ENCODE results near the gene PAQR4.

Gene PAQR4

GRCh38 chr16:2959206-2959605 lies 9.9 kb upstream of the PAQR4 start:
- Histone ChIP-seq H3K27ac (ENCODE audit: low read length) (no peak overlapping the region), H3K27me3 (ENCODE audit: insufficient read depth, low read length) (peaks cover 24% of the 10 kb centered on the region), H3K4me3 (ENCODE audit: low read length) (no peak overlapping the region), H3K4me1 (ENCODE audit: insufficient read depth, low read length) (peaks cover 6% of the 10 kb centered on the region; the same call in 1 of the 2 replicates), H3K36me3 (ENCODE audit: insufficient read depth, low read depth, low read length) (no peaks in the 10 kb centered on the region), H3K9ac (ENCODE audit: low read depth, low read length) (no peak overlapping the region), H3K9me3 (ENCODE audit: insufficient read depth, low read depth, low read length) (no peaks in the 10 kb centered on the region)

- Histone ChIP-seq H3K9me3 (ENCODE audit: insufficient read depth, low read depth, low read length) (no peaks in the 10 kb centered on the region), H3K27ac (ENCODE audit: low read length) (no peak overlapping the region), H3K9ac (ENCODE audit: low read depth, low read length) (no peak overlapping the region), H3K36me3 (ENCODE audit: insufficient read depth, low read depth, low read length) (no peaks in the 10 kb centered on the region), H3K27me3 (ENCODE audit: insufficient read depth, low read length) (peaks cover 35% of the 10 kb centered on the region), H3K4me1 (ENCODE audit: insufficient read depth, low read length) (peaks cover 6% of the 10 kb centered on the region; the same call in 1 of the 2 replicates), H3K4me3 (ENCODE audit: low read length) (no peak overlapping the region)
These were observed 8.8 kb upstream of the PAQR4 start for GRCh38 chr16:2960183-2961010.

- Histone ChIP-seq H3K4me3 (ENCODE audit: low read length) (peak overlapping the region; percentile 73; the same call in 1 of the 2 replicates), H3K9ac (ENCODE audit: low read depth, low read length) (no peak overlapping the region), H3K9me3 (ENCODE audit: insufficient read depth, low read depth, low read length) (no peaks in the 10 kb centered on the region), H3K27ac (ENCODE audit: low read length) (no peak overlapping the region), H3K27me3 (ENCODE audit: insufficient read depth, low read length) (peaks cover 56% of the 10 kb centered on the region), H3K4me1 (ENCODE audit: insufficient read depth, low read length) (no peaks in the 10 kb centered on the region), H3K36me3 (ENCODE audit: insufficient read depth, low read depth, low read length) (no peaks in the 10 kb centered on the region)
These were observed 6.6 kb upstream of the PAQR4 start for GRCh38 chr16:2962334-2963073.

GRCh38 chr16:2963074-2963722 lies 6.0 kb upstream of the PAQR4 start:
- Histone ChIP-seq H3K27ac (ENCODE audit: low read length) (no peak overlapping the region), H3K4me1 (ENCODE audit: insufficient read depth, low read length) (no peaks in the 10 kb centered on the region; the same call in 1 of the 2 replicates), H3K9ac (ENCODE audit: low read depth, low read length) (no peak overlapping the region; the same call in 1 of the 2 replicates)

GRCh38 chr16:2963723-2964474 lies 5.2 kb upstream of the PAQR4 start, which contains the start of gene KREMEN2:
TSS of gene KREMEN2 (plus strand) at chr16:2964275. CDS start at chr16:2964521, 246 bp downstream.
- no peaks in the 10 kb centered on the region for H3K36me3 ChIP-seq (ENCODE audit: insufficient read depth, low read depth, low read length)
- H3K9me3 ChIP-seq (ENCODE audit: insufficient read depth, low read depth, low read length), result no peaks in the 10 kb centered on the region
- peaks cover 70% of the 10 kb centered on the region for H3K27me3 ChIP-seq (ENCODE audit: insufficient read depth, low read length)
- peaks cover 3% of the 10 kb centered on the region; the same call in 1 of the 2 replicates for H3K4me1 ChIP-seq (ENCODE audit: insufficient read depth, low read length)
- no peak within 1 kb of the TSS for H3K27ac ChIP-seq (ENCODE audit: low read length)
- peak within 1 kb of the TSS; percentile 73 for H3K4me3 ChIP-seq (ENCODE audit: low read length)
- H3K9ac ChIP-seq (ENCODE audit: low read depth, low read length), result no peak within 1 kb of the TSS; the same call in 1 of the 2 replicates

More at GRCh38 chr16:2963074-2963722, 6.0 kb upstream of the PAQR4 start:
- Histone ChIP-seq H3K36me3 (ENCODE audit: insufficient read depth, low read depth, low read length) (no peaks in the 10 kb centered on the region), H3K27me3 (ENCODE audit: insufficient read depth, low read length) (peaks cover 63% of the 10 kb centered on the region), H3K9me3 (ENCODE audit: insufficient read depth, low read depth, low read length) (no peaks in the 10 kb centered on the region), H3K4me3 (ENCODE audit: low read length) (peak overlapping the region; percentile 73; the same call in 1 of the 2 replicates)

- no peaks in the 10 kb centered on the region for H3K36me3 ChIP-seq (ENCODE audit: insufficient read depth, low read depth, low read length)
- no peak overlapping the region for H3K9ac ChIP-seq (ENCODE audit: low read depth, low read length)
- H3K9me3 ChIP-seq (ENCODE audit: insufficient read depth, low read depth, low read length), result no peaks in the 10 kb centered on the region
- H3K4me1 ChIP-seq (ENCODE audit: insufficient read depth, low read length), result peaks cover 3% of the 10 kb centered on the region; the same call in 1 of the 2 replicates
- H3K27me3 ChIP-seq (ENCODE audit: insufficient read depth, low read length), result peaks cover 70% of the 10 kb centered on the region
- peak overlapping the region; percentile 73 for H3K4me3 ChIP-seq (ENCODE audit: low read length)
- no peak overlapping the region for H3K27ac ChIP-seq (ENCODE audit: low read length)
These were observed 4.4 kb upstream of the PAQR4 start for GRCh38 chr16:2964475-2965336.

GRCh38 chr16:2966043-2966807 lies 2.9 kb upstream of the PAQR4 start:
- no peaks in the 10 kb centered on the region for H3K36me3 ChIP-seq (ENCODE audit: insufficient read depth, low read depth, low read length)
- H3K27me3 ChIP-seq (ENCODE audit: insufficient read depth, low read length), result peaks cover 70% of the 10 kb centered on the region
- H3K4me1 ChIP-seq (ENCODE audit: insufficient read depth, low read length), result peaks cover 3% of the 10 kb centered on the region; the same call in 1 of the 2 replicates
- H3K9ac ChIP-seq (ENCODE audit: low read depth, low read length), result no peak overlapping the region
- H3K27ac ChIP-seq (ENCODE audit: low read length), result no peak overlapping the region
- no peaks in the 10 kb centered on the region for H3K9me3 ChIP-seq (ENCODE audit: insufficient read depth, low read depth, low read length)
- H3K4me3 ChIP-seq (ENCODE audit: low read length), result no peak overlapping the region

- Histone ChIP-seq H3K4me3 (ENCODE audit: low read length) (no peak overlapping the region; the same call in 1 of the 2 replicates), H3K36me3 (ENCODE audit: insufficient read depth, low read depth, low read length) (peaks cover under 1% of the 10 kb centered on the region), H3K4me1 (ENCODE audit: insufficient read depth, low read length) (peaks cover 3% of the 10 kb centered on the region; the same call in 1 of the 2 replicates), H3K27ac (ENCODE audit: low read length) (no peak overlapping the region), H3K9me3 (ENCODE audit: insufficient read depth, low read depth, low read length) (no peaks in the 10 kb centered on the region), H3K27me3 (ENCODE audit: insufficient read depth, low read length) (peaks cover 70% of the 10 kb centered on the region), H3K9ac (ENCODE audit: low read depth, low read length) (no peak overlapping the region)
These were observed 2.3 kb upstream of the PAQR4 start for GRCh38 chr16:2966808-2967191.

GRCh38 chr16:2967211-2967631 lies 1.9 kb upstream of the PAQR4 start:
- H3K27ac ChIP-seq (ENCODE audit: low read length), result no peak overlapping the region
- no peak overlapping the region for H3K9ac ChIP-seq (ENCODE audit: low read depth, low read length)
- H3K4me3 ChIP-seq (ENCODE audit: low read length), result no peak overlapping the region; the same call in 1 of the 2 replicates
- peaks cover 66% of the 10 kb centered on the region for H3K27me3 ChIP-seq (ENCODE audit: insufficient read depth, low read length)
- peaks cover 5% of the 10 kb centered on the region for H3K36me3 ChIP-seq (ENCODE audit: insufficient read depth, low read depth, low read length)
- no peaks in the 10 kb centered on the region for H3K9me3 ChIP-seq (ENCODE audit: insufficient read depth, low read depth, low read length)
- peaks cover 3% of the 10 kb centered on the region; the same call in 1 of the 2 replicates for H3K4me1 ChIP-seq (ENCODE audit: insufficient read depth, low read length)

Measured in iPS-20b (cell line).